H9 (cell line): Measurements from ENCODE around the gene ANKRD13B. TPM values are rescaled to one million over a fixed set of nuclear protein-coding genes. Genes with fewer than 3 reads are reported as not detected.

Experiments
- DNase-seq: peaks from one replicate; pipeline ENCODE4 v3.0.0-alpha.2; 2017
- H2AFZ ChIP-seq: one replicate; pipeline ENCODE4 v1.6.1; 2013; ENCODE audit warnings: mild to moderate bottlenecking, low read length, control low read depth, moderate library complexity
- H2AK5ac ChIP-seq: 2 replicates; pipeline ENCODE4 v1.6.1; 2013; ENCODE audit warnings: low read length, control low read depth, mixed read lengths; ENCODE audit not compliant: insufficient read length
- H2BK120ac ChIP-seq: one replicate; pipeline ENCODE4 v1.6.1; 2013; ENCODE audit warnings: low read depth, mild to moderate bottlenecking, low read length, control low read depth, inconsistent platforms; ENCODE audit not compliant: poor library complexity, severe bottlenecking
- H2BK12ac ChIP-seq: 2 replicates; pipeline ENCODE4 v1.6.1; 2013; ENCODE audit warnings: low read length, control low read depth, mixed read lengths, low read depth; ENCODE audit not compliant: insufficient read length
- H2BK15ac ChIP-seq: 2 replicates; pipeline ENCODE4 v1.6.1; 2013; ENCODE audit warnings: low read depth, low read length, control low read depth
- H2BK20ac ChIP-seq: one replicate; pipeline ENCODE4 v1.6.1; 2013; ENCODE audit warnings: low read depth, mild to moderate bottlenecking, low read length, control low read depth, inconsistent platforms; ENCODE audit not compliant: poor library complexity, severe bottlenecking
- H2BK5ac ChIP-seq: 2 replicates; pipeline ENCODE4 v1.6.1; 2013; ENCODE audit warnings: low read length, control low read depth, mixed read lengths; ENCODE audit not compliant: insufficient read length
- H3K14ac ChIP-seq: 2 replicates; pipeline ENCODE4 v1.6.1; 2013; ENCODE audit warnings: low read length, control low read depth; ENCODE audit not compliant: insufficient read depth
- H3K18ac ChIP-seq: 2 replicates; pipeline ENCODE4 v1.6.1; 2013; ENCODE audit warnings: low read depth, mild to moderate bottlenecking, mixed read lengths, low read length, control low read depth; ENCODE audit not compliant: insufficient read length
- H3K23ac ChIP-seq: 2 replicates; pipeline ENCODE4 v1.6.1; 2013; ENCODE audit warnings: low read length, control low read depth, mixed read lengths, low read depth; ENCODE audit not compliant: insufficient read length
- H3K23me2 ChIP-seq: 2 replicates; pipeline ENCODE4 v1.6.1; 2013; ENCODE audit warnings: low read depth, mild to moderate bottlenecking, mixed read lengths, low read length, control low read depth; ENCODE audit not compliant: insufficient read length, poor library complexity, severe bottlenecking
- H3K27ac ChIP-seq: 2 replicates; pipeline ENCODE4 v1.5.1; 2013; ENCODE audit warnings: low read length, control low read depth, mixed read lengths, low read depth; ENCODE audit not compliant: insufficient read length
- H3K27me3 ChIP-seq: 2 replicates; pipeline ENCODE4 v1.6.1; 2013; ENCODE audit warnings: low read length, control low read depth, inconsistent platforms; ENCODE audit not compliant: insufficient read depth
- H3K4ac ChIP-seq: 2 replicates; pipeline ENCODE4 v1.6.1; 2013; ENCODE audit warnings: low read depth, mild to moderate bottlenecking, control low read depth, inconsistent platforms, low read length, moderate library complexity
- H3K4me1 ChIP-seq: 2 replicates; pipeline ENCODE4 v1.6.1; 2013; ENCODE audit warnings: low read length, control low read depth, inconsistent platforms; ENCODE audit not compliant: insufficient read depth
- H3K4me2 ChIP-seq: 2 replicates; pipeline ENCODE4 v1.6.1; 2013; ENCODE audit warnings: low read length, control low read depth, mixed read lengths; ENCODE audit not compliant: insufficient read length, insufficient read depth
- H3K56ac ChIP-seq: 2 replicates; pipeline ENCODE4 v1.6.1; 2013; ENCODE audit warnings: low read depth, mild to moderate bottlenecking, mixed read lengths, low read length, control low read depth; ENCODE audit not compliant: insufficient read length
- H3K79me1 ChIP-seq: 2 replicates; pipeline ENCODE4 v1.6.1; 2013; ENCODE audit warnings: low read depth, mild to moderate bottlenecking, moderate library complexity, low read length, control low read depth, inconsistent platforms; ENCODE audit not compliant: insufficient read depth, poor library complexity, severe bottlenecking
- H3K79me2 ChIP-seq: 2 replicates; pipeline ENCODE4 v1.6.1; 2013; ENCODE audit warnings: low read length, control low read depth, inconsistent platforms; ENCODE audit not compliant: insufficient read depth
- H3K9ac ChIP-seq: 2 replicates; pipeline ENCODE4 v1.6.1; 2013; ENCODE audit warnings: low read length, control low read depth, mixed read lengths; ENCODE audit not compliant: insufficient read length; ENCODE audit errors: extremely low read depth
- H3K9me3 ChIP-seq: one replicate; pipeline ENCODE4 v1.6.1; 2013; ENCODE audit warnings: low read depth, low read length, inconsistent platforms; ENCODE audit not compliant: control insufficient read depth
- H3T11ph ChIP-seq: one replicate; pipeline ENCODE4 v1.6.1; 2013; ENCODE audit warnings: mild to moderate bottlenecking, low read length, control low read depth, inconsistent platforms
- H4K20me1 ChIP-seq: one replicate; pipeline ENCODE4 v1.6.1; 2013; ENCODE audit not compliant: control insufficient read depth, insufficient read length, insufficient read depth
- H4K5ac ChIP-seq: 2 replicates; pipeline ENCODE4 v1.6.1; 2013; ENCODE audit warnings: low read depth, mild to moderate bottlenecking, mixed read lengths, low read length, control low read depth; ENCODE audit not compliant: insufficient read length
- H4K8ac ChIP-seq: replicated peaks from 2 replicates; pipeline ENCODE4 v1.6.1; 2013; ENCODE audit warnings: low read length, control low read depth, mixed read lengths, low read depth; ENCODE audit not compliant: insufficient read length
- H4K91ac ChIP-seq: 2 replicates; pipeline ENCODE4 v1.6.1; 2013; ENCODE audit warnings: low read depth, mild to moderate bottlenecking, moderate library complexity, mixed read lengths, low read length, control low read depth; ENCODE audit not compliant: insufficient read length
- H3K27ac Mint-ChIP-seq, 3 experiments: 2 replicates in 2 of 3; 3 replicates in 1 of 3; pipeline ENCODE4 v1.8.0; 2020 to 2021; ENCODE audit warnings: mixed read lengths in 3 of 3, mild to moderate bottlenecking in 1 of 3, moderate library complexity in 1 of 3
- H3K27me3 Mint-ChIP-seq: 2 replicates; pipeline ENCODE4 v1.8.0; 2021; ENCODE audit warnings: low read depth, mild to moderate bottlenecking, moderate library complexity, mixed read lengths
- H3K36me3 Mint-ChIP-seq, 3 experiments: 2 replicates in 2 of 3; 3 replicates in 1 of 3; pipeline ENCODE4 v1.8.0; 2020 to 2021; ENCODE audit warnings: low read depth in 3 of 3, mixed read lengths in 3 of 3; ENCODE audit not compliant: insufficient read depth in 1 of 3
- H3K4me1 Mint-ChIP-seq, 2 experiments: 2 replicates each; pipeline ENCODE4 v1.8.0; 2020; ENCODE audit warnings: mixed read lengths in 2 of 2
- H3K4me3 Mint-ChIP-seq, 2 experiments: 2 replicates in 1 of 2; 3 replicates in 1 of 2; pipeline ENCODE4 v1.8.0; 2020 to 2021; ENCODE audit warnings: mild to moderate bottlenecking in 2 of 2, mixed read lengths in 2 of 2, moderate library complexity in 1 of 2
- H3K9me3 Mint-ChIP-seq, 2 experiments: 2 replicates in 1 of 2; 3 replicates in 1 of 2; pipeline ENCODE4 v1.8.0; 2020; ENCODE audit warnings: mild to moderate bottlenecking in 2 of 2, mixed read lengths in 2 of 2, moderate library complexity in 1 of 2
- WGBS: extraction: QIAGEN DNeasy Blood & Tissue Kit; methylation state at CpG from one replicate; pipeline ENCODE4 v1.1.7; 2013; ENCODE audit warnings: missing lambda C conversion rate, low lambda C conversion rate, mixed read lengths; ENCODE audit not compliant: insufficient read length; ENCODE audit errors: extremely low coverage; 5-methylcytosine and 5-hydroxymethylcytosine counted together
- total RNA-seq: library from RNA; stranded (reverse); gene quantifications from 2 replicates; pipeline ENCODE4 v1.2.1, GENCODE V29; 2021
- TF ChIP-seq, protein P1 (sequence below): fragments of 200-600 bp; sonication (generic); conservative IDR thresholded peaks from 3 replicates; pipeline ENCODE4 v1.8.0; 2021; ENCODE audit warnings: antibody characterized with exemption, mild to moderate bottlenecking

ANKRD13B gene
- total RNA-seq, 1 experiment from 2014 or later: 24.2 TPM

- Histone ChIP-seq H3K9me3 (no peaks in the 10 kb centered on the region), H3K4me1 (0 out of 2 replicates have a peak, but pooled peaks cover 2% of the 10 kb centered on the region), H4K20me1 (no peaks in the 10 kb centered on the region), H4K8ac (no peak overlapping the region), H2BK20ac (no peak overlapping the region), H2AFZ (no peak overlapping the region), H2BK12ac (no peak overlapping the region), H3T11ph (no peak overlapping the region), H3K27me3 (no peaks in the 10 kb centered on the region), H4K5ac (no peak overlapping the region), H3K79me1 (no peaks in the 10 kb centered on the region), H3K9ac (no peak overlapping the region), H2BK15ac (no peak overlapping the region), H2BK5ac (no peak overlapping the region), H3K23ac (no peak overlapping the region), H3K14ac (no peak overlapping the region), H3K4me2 (no peak overlapping the region), H3K79me2 (no peaks in the 10 kb centered on the region), H2AK5ac (no peak overlapping the region), H2BK120ac (no peak overlapping the region), H3K56ac (no peak overlapping the region), H3K23me2 (no peaks in the 10 kb centered on the region), H3K27ac (no peak overlapping the region), H3K4ac (no peak overlapping the region), H4K91ac (no peak overlapping the region), H3K18ac (no peak overlapping the region)
- Mint-ChIP-seq H3K27ac (no peak overlapping the region), H3K4me3 (no peak overlapping the region), H3K36me3 (no peaks in the 10 kb centered on the region; a peak in 1 of 7 replicates), H3K4me1 (peaks cover 22 to 24% of the 10 kb centered on the region in 2 experiments), H3K9me3 (no peaks in the 10 kb centered on the region), H3K27me3 (no peaks in the 10 kb centered on the region)
- WGBS: no CpG with 5 or more reads among the region's 1 CpG
- TF ChIP-seq, protein P1, sequence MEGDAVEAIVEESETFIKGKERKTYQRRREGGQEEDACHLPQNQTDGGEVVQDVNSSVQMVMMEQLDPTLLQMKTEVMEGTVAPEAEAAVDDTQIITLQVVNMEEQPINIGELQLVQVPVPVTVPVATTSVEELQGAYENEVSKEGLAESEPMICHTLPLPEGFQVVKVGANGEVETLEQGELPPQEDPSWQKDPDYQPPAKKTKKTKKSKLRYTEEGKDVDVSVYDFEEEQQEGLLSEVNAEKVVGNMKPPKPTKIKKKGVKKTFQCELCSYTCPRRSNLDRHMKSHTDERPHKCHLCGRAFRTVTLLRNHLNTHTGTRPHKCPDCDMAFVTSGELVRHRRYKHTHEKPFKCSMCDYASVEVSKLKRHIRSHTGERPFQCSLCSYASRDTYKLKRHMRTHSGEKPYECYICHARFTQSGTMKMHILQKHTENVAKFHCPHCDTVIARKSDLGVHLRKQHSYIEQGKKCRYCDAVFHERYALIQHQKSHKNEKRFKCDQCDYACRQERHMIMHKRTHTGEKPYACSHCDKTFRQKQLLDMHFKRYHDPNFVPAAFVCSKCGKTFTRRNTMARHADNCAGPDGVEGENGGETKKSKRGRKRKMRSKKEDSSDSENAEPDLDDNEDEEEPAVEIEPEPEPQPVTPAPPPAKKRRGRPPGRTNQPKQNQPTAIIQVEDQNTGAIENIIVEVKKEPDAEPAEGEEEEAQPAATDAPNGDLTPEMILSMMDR: no peak
- DNase-seq: no peak
Measured at GRCh38 chr17:29643817-29644160, 50.9 kb downstream of the ANKRD13B start.
